H9 (cell line): ENCODE measurements around the gene CPLX4. TPM values are rescaled to one million over a fixed set of nuclear protein-coding genes. Genes with fewer than 3 reads are reported as not detected.

Source experiments
- DNase-seq: peaks from one replicate; pipeline ENCODE4 v3.0.0-alpha.2; 2017
- H2AFZ ChIP-seq: one replicate; pipeline ENCODE4 v1.6.1; 2013; ENCODE audit warnings: mild to moderate bottlenecking, low read length, control low read depth, moderate library complexity
- H2AK5ac ChIP-seq: 2 replicates; pipeline ENCODE4 v1.6.1; 2013; ENCODE audit warnings: low read length, control low read depth, mixed read lengths; ENCODE audit not compliant: insufficient read length
- H2BK120ac ChIP-seq: one replicate; pipeline ENCODE4 v1.6.1; 2013; ENCODE audit warnings: low read depth, mild to moderate bottlenecking, low read length, control low read depth, inconsistent platforms; ENCODE audit not compliant: poor library complexity, severe bottlenecking
- H2BK12ac ChIP-seq: 2 replicates; pipeline ENCODE4 v1.6.1; 2013; ENCODE audit warnings: low read length, control low read depth, mixed read lengths, low read depth; ENCODE audit not compliant: insufficient read length
- H2BK15ac ChIP-seq: 2 replicates; pipeline ENCODE4 v1.6.1; 2013; ENCODE audit warnings: low read depth, low read length, control low read depth
- H2BK20ac ChIP-seq: one replicate; pipeline ENCODE4 v1.6.1; 2013; ENCODE audit warnings: low read depth, mild to moderate bottlenecking, low read length, control low read depth, inconsistent platforms; ENCODE audit not compliant: poor library complexity, severe bottlenecking
- H2BK5ac ChIP-seq: 2 replicates; pipeline ENCODE4 v1.6.1; 2013; ENCODE audit warnings: low read length, control low read depth, mixed read lengths; ENCODE audit not compliant: insufficient read length
- H3K14ac ChIP-seq: 2 replicates; pipeline ENCODE4 v1.6.1; 2013; ENCODE audit warnings: low read length, control low read depth; ENCODE audit not compliant: insufficient read depth
- H3K18ac ChIP-seq: 2 replicates; pipeline ENCODE4 v1.6.1; 2013; ENCODE audit warnings: low read depth, mild to moderate bottlenecking, mixed read lengths, low read length, control low read depth; ENCODE audit not compliant: insufficient read length
- H3K23ac ChIP-seq: 2 replicates; pipeline ENCODE4 v1.6.1; 2013; ENCODE audit warnings: low read length, control low read depth, mixed read lengths, low read depth; ENCODE audit not compliant: insufficient read length
- H3K23me2 ChIP-seq: 2 replicates; pipeline ENCODE4 v1.6.1; 2013; ENCODE audit warnings: low read depth, mild to moderate bottlenecking, mixed read lengths, low read length, control low read depth; ENCODE audit not compliant: insufficient read length, poor library complexity, severe bottlenecking
- H3K27ac ChIP-seq: 2 replicates; pipeline ENCODE4 v1.5.1; 2013; ENCODE audit warnings: low read length, control low read depth, mixed read lengths, low read depth; ENCODE audit not compliant: insufficient read length
- H3K27me3 ChIP-seq: 2 replicates; pipeline ENCODE4 v1.6.1; 2013; ENCODE audit warnings: low read length, control low read depth, inconsistent platforms; ENCODE audit not compliant: insufficient read depth
- H3K4ac ChIP-seq: 2 replicates; pipeline ENCODE4 v1.6.1; 2013; ENCODE audit warnings: low read depth, mild to moderate bottlenecking, control low read depth, inconsistent platforms, low read length, moderate library complexity
- H3K4me1 ChIP-seq: 2 replicates; pipeline ENCODE4 v1.6.1; 2013; ENCODE audit warnings: low read length, control low read depth, inconsistent platforms; ENCODE audit not compliant: insufficient read depth
- H3K4me2 ChIP-seq: 2 replicates; pipeline ENCODE4 v1.6.1; 2013; ENCODE audit warnings: low read length, control low read depth, mixed read lengths; ENCODE audit not compliant: insufficient read length, insufficient read depth
- H3K56ac ChIP-seq: 2 replicates; pipeline ENCODE4 v1.6.1; 2013; ENCODE audit warnings: low read depth, mild to moderate bottlenecking, mixed read lengths, low read length, control low read depth; ENCODE audit not compliant: insufficient read length
- H3K79me1 ChIP-seq: 2 replicates; pipeline ENCODE4 v1.6.1; 2013; ENCODE audit warnings: low read depth, mild to moderate bottlenecking, moderate library complexity, low read length, control low read depth, inconsistent platforms; ENCODE audit not compliant: insufficient read depth, poor library complexity, severe bottlenecking
- H3K79me2 ChIP-seq: 2 replicates; pipeline ENCODE4 v1.6.1; 2013; ENCODE audit warnings: low read length, control low read depth, inconsistent platforms; ENCODE audit not compliant: insufficient read depth
- H3K9ac ChIP-seq: 2 replicates; pipeline ENCODE4 v1.6.1; 2013; ENCODE audit warnings: low read length, control low read depth, mixed read lengths; ENCODE audit not compliant: insufficient read length; ENCODE audit errors: extremely low read depth
- H3K9me3 ChIP-seq: one replicate; pipeline ENCODE4 v1.6.1; 2013; ENCODE audit warnings: low read depth, low read length, inconsistent platforms; ENCODE audit not compliant: control insufficient read depth
- H3T11ph ChIP-seq: one replicate; pipeline ENCODE4 v1.6.1; 2013; ENCODE audit warnings: mild to moderate bottlenecking, low read length, control low read depth, inconsistent platforms
- H4K20me1 ChIP-seq: one replicate; pipeline ENCODE4 v1.6.1; 2013; ENCODE audit not compliant: control insufficient read depth, insufficient read length, insufficient read depth
- H4K5ac ChIP-seq: 2 replicates; pipeline ENCODE4 v1.6.1; 2013; ENCODE audit warnings: low read depth, mild to moderate bottlenecking, mixed read lengths, low read length, control low read depth; ENCODE audit not compliant: insufficient read length
- H4K8ac ChIP-seq: replicated peaks from 2 replicates; pipeline ENCODE4 v1.6.1; 2013; ENCODE audit warnings: low read length, control low read depth, mixed read lengths, low read depth; ENCODE audit not compliant: insufficient read length
- H4K91ac ChIP-seq: 2 replicates; pipeline ENCODE4 v1.6.1; 2013; ENCODE audit warnings: low read depth, mild to moderate bottlenecking, moderate library complexity, mixed read lengths, low read length, control low read depth; ENCODE audit not compliant: insufficient read length
- H3K27ac Mint-ChIP-seq, 3 experiments: 2 replicates in 2 of 3; 3 replicates in 1 of 3; pipeline ENCODE4 v1.8.0; 2020 to 2021; ENCODE audit warnings: mixed read lengths in 3 of 3, mild to moderate bottlenecking in 1 of 3, moderate library complexity in 1 of 3
- H3K27me3 Mint-ChIP-seq: 2 replicates; pipeline ENCODE4 v1.8.0; 2021; ENCODE audit warnings: low read depth, mild to moderate bottlenecking, moderate library complexity, mixed read lengths
- H3K36me3 Mint-ChIP-seq, 3 experiments: 2 replicates in 2 of 3; 3 replicates in 1 of 3; pipeline ENCODE4 v1.8.0; 2020 to 2021; ENCODE audit warnings: low read depth in 3 of 3, mixed read lengths in 3 of 3; ENCODE audit not compliant: insufficient read depth in 1 of 3
- H3K4me1 Mint-ChIP-seq, 2 experiments: 2 replicates each; pipeline ENCODE4 v1.8.0; 2020; ENCODE audit warnings: mixed read lengths in 2 of 2
- H3K4me3 Mint-ChIP-seq, 2 experiments: 2 replicates in 1 of 2; 3 replicates in 1 of 2; pipeline ENCODE4 v1.8.0; 2020 to 2021; ENCODE audit warnings: mild to moderate bottlenecking in 2 of 2, mixed read lengths in 2 of 2, moderate library complexity in 1 of 2
- H3K9me3 Mint-ChIP-seq, 2 experiments: 2 replicates in 1 of 2; 3 replicates in 1 of 2; pipeline ENCODE4 v1.8.0; 2020; ENCODE audit warnings: mild to moderate bottlenecking in 2 of 2, mixed read lengths in 2 of 2, moderate library complexity in 1 of 2
- WGBS: extraction: QIAGEN DNeasy Blood & Tissue Kit; methylation state at CpG from one replicate; pipeline ENCODE4 v1.1.7; 2013; ENCODE audit warnings: missing lambda C conversion rate, low lambda C conversion rate, mixed read lengths; ENCODE audit not compliant: insufficient read length; ENCODE audit errors: extremely low coverage; 5-methylcytosine and 5-hydroxymethylcytosine counted together
- total RNA-seq: library from RNA; stranded (reverse); gene quantifications from 2 replicates; pipeline ENCODE4 v1.2.1, GENCODE V29; 2021
- TF ChIP-seq, protein P1 (sequence below): fragments of 200-600 bp; sonication (generic); conservative IDR thresholded peaks from 3 replicates; pipeline ENCODE4 v1.8.0; 2021; ENCODE audit warnings: antibody characterized with exemption, mild to moderate bottlenecking

The CPLX4 gene
- total RNA-seq, 1 experiment from 2014 or later, result not detected

DNA sequence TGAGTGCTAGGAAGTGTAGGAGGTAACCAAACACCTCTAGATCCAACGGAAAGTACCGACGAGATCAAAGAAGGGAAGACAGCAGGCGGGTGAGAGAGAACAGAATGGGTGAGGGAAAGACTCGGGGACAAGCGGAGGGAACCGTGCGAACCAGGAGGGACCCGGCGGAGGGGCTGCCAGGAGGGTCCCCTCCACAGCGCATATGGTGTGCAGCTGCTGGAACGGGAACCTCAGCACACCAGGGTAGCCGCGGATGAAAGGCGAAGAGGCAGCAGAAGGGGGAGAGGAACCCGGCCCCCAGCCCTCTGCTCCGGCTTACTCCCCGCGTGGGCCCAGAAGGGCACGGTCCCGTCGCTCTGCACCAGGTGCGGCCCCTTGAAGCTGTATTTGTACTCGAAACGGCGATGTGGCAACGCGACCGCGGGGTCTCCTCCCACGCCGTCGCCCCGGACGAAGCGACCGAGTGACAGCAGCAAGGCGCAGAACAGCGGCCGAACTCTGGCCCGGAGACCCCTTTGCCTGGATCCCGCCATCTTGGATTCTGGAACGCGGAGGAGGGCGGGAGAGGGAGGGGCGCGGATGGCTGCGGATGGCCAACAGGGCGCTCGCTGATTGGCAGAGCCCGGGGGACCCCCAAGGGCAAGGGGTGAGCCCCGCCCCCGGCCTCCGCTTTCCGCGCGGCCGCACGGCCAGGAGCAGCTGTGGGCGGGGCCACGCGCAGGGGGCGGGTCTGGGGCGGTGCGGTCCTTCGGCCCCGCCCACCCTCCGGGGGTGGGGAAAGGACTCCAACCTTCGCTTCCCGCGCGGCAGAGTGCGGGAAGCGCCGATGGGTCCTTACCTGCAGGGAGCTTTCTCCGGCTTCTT is 40.5 kb upstream of the CPLX4 start, which contains the start of gene LMAN1:
Gene LMAN1 (minus strand): TSS at position 554 of the 864 bp plus-strand sequence. CDS start 21 bp downstream, at position 533.
- Histone ChIP-seq H4K5ac (no peak within 1 kb of the TSS), H3K27me3 (no peaks in the 10 kb centered on the region), H2BK12ac (no peak within 1 kb of the TSS), H3K79me2 (no peaks in the 10 kb centered on the region; the same call in 1 of the 2 replicates), H3K4me2 (peak within 1 kb of the TSS; percentile 84), H3K18ac (peak within 1 kb of the TSS; percentile 71), H3K56ac (no peak within 1 kb of the TSS), H3K9me3 (no peaks in the 10 kb centered on the region), H2BK20ac (no peak within 1 kb of the TSS), H3K79me1 (peaks cover 5% of the 10 kb centered on the region), H3K14ac (peak within 1 kb of the TSS; percentile 86), H3K23ac (no peak within 1 kb of the TSS), H3K4me1 (no peaks in the 10 kb centered on the region), H3K27ac (no peak within 1 kb of the TSS), H4K8ac (no peak within 1 kb of the TSS), H3T11ph (no peak within 1 kb of the TSS), H3K4ac (no peak within 1 kb of the TSS), H3K23me2 (peaks cover 4% of the 10 kb centered on the region), H4K20me1 (no peaks in the 10 kb centered on the region), H3K9ac (peak within 1 kb of the TSS; percentile 94), H2AK5ac (no peak within 1 kb of the TSS), H2AFZ (peak within 1 kb of the TSS; percentile 90), H2BK5ac (no peak within 1 kb of the TSS), H4K91ac (no peak within 1 kb of the TSS), H2BK120ac (no peak within 1 kb of the TSS), H2BK15ac (no peak within 1 kb of the TSS)
- Mint-ChIP-seq H3K36me3 (peaks cover 11 to 22% (median 19%) of the 10 kb centered on the region in 3 experiments), H3K9me3 (peaks cover 0 to 2% of the 10 kb centered on the region in 2 experiments; a peak in 1 of 5 replicates), H3K4me3 (peak within 1 kb of the TSS; percentile 92 to 100), H3K4me1 (peaks cover 11 to 12% of the 10 kb centered on the region in 2 experiments), H3K27ac (peak within 1 kb of the TSS; percentile 93 to 98 (median 98)), H3K27me3 (peaks cover 28% of the 10 kb centered on the region)
- TF ChIP-seq, protein P1, sequence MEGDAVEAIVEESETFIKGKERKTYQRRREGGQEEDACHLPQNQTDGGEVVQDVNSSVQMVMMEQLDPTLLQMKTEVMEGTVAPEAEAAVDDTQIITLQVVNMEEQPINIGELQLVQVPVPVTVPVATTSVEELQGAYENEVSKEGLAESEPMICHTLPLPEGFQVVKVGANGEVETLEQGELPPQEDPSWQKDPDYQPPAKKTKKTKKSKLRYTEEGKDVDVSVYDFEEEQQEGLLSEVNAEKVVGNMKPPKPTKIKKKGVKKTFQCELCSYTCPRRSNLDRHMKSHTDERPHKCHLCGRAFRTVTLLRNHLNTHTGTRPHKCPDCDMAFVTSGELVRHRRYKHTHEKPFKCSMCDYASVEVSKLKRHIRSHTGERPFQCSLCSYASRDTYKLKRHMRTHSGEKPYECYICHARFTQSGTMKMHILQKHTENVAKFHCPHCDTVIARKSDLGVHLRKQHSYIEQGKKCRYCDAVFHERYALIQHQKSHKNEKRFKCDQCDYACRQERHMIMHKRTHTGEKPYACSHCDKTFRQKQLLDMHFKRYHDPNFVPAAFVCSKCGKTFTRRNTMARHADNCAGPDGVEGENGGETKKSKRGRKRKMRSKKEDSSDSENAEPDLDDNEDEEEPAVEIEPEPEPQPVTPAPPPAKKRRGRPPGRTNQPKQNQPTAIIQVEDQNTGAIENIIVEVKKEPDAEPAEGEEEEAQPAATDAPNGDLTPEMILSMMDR, result no peak
- no CpG with 5 or more reads among the region's 76 CpGs for WGBS
- DNase-seq, result peak; percentile 96
